ENCODE data around the gene LSM2. TPM values are rescaled to one million over a fixed set of nuclear protein-coding genes. Genes with fewer than 3 reads are reported as not detected.
A peak's percentile ranks its signal among the peaks of the same experiment; 100 is the strongest.

LSM2 gene
- total and polyA plus RNA-seq, 9 of the 15 experiments (the other 6 are each of a cell fraction or from before 2014, with no cell fraction given): 154 to 407 (median 223) TPM

GRCh38 chr6:31829633-31830283, 23.0 kb upstream of the LSM2 start (continued):
- TF ChIP-seq CCNT2 (IDR thresholded peaks at IDR 0.05; ENCODE audit: borderline replicate concordance, extremely low read depth, insufficient read length, low read depth, low read length): peak; percentile 61
- peak; percentile 58; the same call in 1 of the 2 replicates for TF ChIP-seq OTX1 (CRISPR knock-in tag; IDR thresholded peaks at IDR 0.05)
- TF ChIP-seq TEAD1 (CRISPR knock-in tag; IDR thresholded peaks at IDR 0.05): peak in 1 of 2 experiments; percentile 68; a peak in 2 of 4 replicates
- peak; percentile 24; the same call in 1 of the 2 replicates for TF ChIP-seq ZFP30 (CRISPR knock-in tag; IDR thresholded peaks at IDR 0.05; ENCODE audit: borderline replicate concordance)
- peak in 1 of 2 experiments; percentile 76; a peak in 1 of 4 replicates for TF ChIP-seq MLX (CRISPR knock-in tag; conservative IDR thresholded peaks at IDR 0.05)
- 0 out of 2 replicates have a peak, but pooled peaks have one; percentile 46 for TF ChIP-seq ZNF561 (CRISPR knock-in tag; conservative IDR thresholded peaks at IDR 0.05)
- TF ChIP-seq MLLT1 (IDR thresholded peaks at IDR 0.05): peak; percentile 29 to 79; a peak in 3 of 4 replicates
- peak; percentile 31; the same call in 1 of the 2 replicates for TF ChIP-seq ZBTB12 (CRISPR knock-in tag; IDR thresholded peaks at IDR 0.05)
- peak; percentile 73; the same call in 1 of the 2 replicates for TF ChIP-seq ARID3A (IDR thresholded peaks at IDR 0.05; ENCODE audit: borderline replicate concordance, low read depth, low read length)
- 0 out of 2 replicates have a peak, but pooled peaks have one; percentile 54 for TF ChIP-seq RREB1 (CRISPR knock-in tag; IDR thresholded peaks at IDR 0.05)
- peak; percentile 59; the same call in 1 of the 2 replicates for TF ChIP-seq ZBED1 (IDR thresholded peaks at IDR 0.05)
- TF ChIP-seq SREBF1 (IDR thresholded peaks at IDR 0.05; ENCODE audit: borderline replicate concordance, low read depth, low read length): no peak
- TF ChIP-seq SMAD3 (CRISPR knock-in tag; conservative IDR thresholded peaks at IDR 0.05): 0 out of 2 replicates have a peak, but pooled peaks have one; percentile 38
- no peak for TF ChIP-seq YBX1 (IDR thresholded peaks at IDR 0.05)
